ENCODE results near the gene SMIM35.

SMIM35 gene

DNA sequence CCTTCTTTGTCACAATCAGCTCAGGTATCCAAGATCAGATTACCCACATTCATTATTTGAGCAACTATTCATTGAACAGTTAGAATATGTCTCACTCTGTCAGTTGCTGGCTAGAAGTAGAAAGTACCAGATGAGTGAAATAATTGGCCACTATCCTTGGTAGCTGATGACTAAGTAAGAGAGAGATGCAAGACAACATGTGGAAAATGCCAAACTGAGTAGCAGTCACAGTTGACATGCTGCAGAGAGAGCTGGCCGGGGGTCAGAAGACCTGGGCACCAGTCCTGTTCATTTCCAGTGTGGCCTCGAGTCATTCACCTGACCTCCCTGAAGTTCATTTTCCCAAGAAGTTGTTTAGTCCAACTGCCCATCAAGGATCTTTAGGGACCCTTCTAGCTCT is 22.5 kb upstream of the SMIM35 start:
- no peak for DNase-seq (ENCODE audit: low read depth in 2 of 2)

DNA sequence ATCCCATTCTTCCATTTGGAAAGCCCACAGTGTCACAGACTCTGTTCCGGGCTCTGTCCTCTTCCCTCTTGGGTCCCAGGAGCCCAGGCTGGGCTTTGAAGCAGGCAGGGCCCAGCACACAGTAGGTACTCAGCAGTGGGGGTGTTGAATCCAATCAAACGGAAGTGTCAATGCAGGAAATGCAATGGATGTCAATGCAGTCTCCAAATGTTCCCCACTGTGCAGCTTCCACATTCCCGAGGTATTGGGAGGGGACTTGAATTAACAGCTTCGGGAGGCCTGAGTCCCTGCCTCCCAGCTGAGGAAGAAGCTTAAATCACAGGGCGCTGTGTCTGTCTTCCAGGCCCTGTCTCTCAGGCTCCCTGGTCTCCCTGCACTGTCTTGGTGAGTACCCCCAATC is 21.8 kb upstream of the SMIM35 start:
- DNase-seq (ENCODE audit: low read depth in 2 of 2): no peak

DNA sequence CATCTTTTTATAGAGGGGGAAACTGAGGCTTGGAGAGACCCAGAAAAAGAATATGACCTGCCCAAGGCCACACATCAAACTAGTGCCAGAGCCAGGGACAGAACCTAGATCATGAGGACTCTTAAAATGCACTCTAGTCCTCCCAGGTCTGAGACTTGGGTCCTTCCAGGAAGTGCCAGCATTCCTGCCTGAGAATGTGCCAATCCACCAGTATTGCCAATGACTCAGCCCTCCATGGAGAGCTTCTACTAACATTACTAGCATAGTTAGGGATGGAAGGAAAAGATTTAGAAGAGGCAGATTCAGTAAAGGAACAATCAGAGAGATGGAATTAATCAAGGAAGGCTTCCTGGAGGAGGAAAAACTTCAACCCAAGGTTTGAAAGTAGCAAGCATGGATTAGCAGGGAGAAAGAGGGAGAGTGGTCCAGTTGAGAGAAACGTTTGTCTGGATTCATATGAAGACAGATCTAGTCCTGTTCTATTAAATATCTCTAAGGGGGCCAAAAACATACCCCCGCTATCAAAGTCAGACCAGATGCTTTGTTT is 20.1 kb upstream of the SMIM35 start:
- DNase-seq (ENCODE audit: low read depth in 2 of 2): no peak

DNA sequence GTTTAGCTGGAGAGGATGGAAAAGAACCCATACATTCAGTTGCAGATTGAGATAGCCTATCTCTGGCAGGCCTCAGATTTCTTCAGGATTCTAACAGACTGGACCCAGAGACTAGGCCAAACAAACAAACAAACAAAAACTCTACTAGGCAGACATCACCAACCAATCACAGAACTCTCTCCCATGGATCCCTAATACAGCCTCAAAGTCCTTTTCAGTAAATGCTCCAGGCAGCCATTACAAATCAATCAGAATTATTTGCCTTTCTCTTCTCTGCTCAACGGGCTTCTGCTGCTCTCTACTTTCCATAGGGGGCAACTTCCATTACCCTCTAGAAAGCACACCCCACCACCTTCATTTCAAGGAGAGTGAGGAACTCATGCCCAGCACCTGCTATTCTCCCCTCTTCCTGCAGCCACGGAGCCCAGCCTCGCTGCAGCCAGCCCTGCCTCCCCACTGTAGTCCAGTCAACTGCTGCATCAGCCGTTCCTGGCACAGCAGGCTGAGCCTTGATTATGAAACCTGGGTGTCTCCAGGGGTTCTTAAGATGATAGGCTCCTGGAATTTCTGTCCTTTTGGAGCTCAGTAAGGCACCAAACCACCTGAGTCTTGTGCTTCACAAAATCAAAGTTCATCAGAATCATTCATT is 19.0 kb upstream of the SMIM35 start:
- DNase-seq (ENCODE audit: low read depth in 2 of 2): no peak

DNA sequence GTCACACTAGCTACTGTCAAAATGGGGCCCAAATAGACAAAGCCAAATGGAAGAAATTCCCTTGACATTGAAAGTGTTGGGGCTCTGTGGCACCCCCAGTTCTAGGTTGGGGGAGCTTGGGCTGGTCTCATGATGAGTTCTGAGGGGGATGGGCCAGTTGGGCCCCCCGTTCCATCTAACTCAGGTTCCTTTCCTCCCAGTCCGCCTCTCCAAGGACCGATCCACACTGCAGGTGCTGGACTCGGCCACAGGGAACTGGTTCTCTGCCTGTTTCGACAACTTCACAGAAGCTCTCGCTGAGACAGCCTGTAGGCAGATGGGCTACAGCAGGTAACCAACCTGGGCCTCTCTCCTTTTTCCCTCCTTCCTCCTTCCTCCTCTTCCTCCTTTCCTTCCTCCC is 17.7 kb upstream of the SMIM35 start:
- no peak for DNase-seq (ENCODE audit: low read depth in 2 of 2)

DNA sequence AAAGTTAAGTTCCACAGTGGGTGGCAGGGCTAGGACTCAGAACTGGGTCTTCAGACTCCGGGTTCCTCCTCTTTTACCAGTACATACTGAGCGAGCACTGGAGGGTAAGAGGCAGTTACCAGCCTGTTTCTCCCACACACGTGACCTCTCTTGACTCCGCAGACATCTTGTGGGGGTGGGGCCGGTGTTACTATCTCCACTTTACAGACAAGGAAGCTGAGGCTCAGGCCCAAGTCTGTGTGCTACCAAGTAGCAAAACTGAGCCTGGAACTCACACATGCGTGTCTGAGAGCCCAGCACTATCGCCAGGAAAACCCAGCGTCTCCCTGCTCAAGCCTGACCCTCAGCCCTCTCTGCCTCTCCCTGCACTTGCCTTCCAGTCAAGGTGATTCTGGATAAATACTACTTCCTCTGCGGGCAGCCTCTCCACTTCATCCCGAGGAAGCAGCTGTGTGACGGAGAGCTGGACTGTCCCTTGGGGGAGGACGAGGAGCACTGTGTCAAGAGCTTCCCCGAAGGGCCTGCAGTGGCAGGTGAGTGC is 16.0 kb upstream of the SMIM35 start:
- DNase-seq (ENCODE audit: low read depth in 2 of 2): no peak

DNA sequence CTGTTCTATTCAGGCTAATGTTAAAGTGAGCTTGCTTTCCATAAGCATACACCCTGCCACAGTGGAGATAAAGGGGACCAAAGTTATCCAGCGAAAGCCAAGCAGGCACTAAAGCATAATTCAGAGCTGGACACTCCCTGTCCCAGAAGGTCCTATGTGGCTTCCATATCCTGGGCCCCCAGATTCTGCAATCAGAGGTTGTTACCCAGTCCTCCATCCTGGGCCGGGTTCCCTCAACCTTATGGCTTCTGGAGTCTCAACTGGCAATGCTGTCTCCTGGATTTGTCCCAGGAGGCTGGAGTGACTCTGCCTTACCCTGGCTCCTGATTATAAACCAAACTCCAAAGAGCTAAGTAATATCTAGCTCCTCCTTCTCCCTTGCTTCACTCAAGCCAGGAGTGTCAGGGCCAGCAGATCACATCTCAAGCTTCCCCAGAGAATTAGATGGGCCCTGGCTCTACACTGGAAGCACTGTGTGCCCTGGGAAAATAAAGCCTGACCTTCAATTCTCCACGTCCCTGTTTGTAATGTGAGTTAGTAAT is 14.0 kb upstream of the SMIM35 start:
- no peak for DNase-seq (ENCODE audit: low read depth in 2 of 2)

DNA sequence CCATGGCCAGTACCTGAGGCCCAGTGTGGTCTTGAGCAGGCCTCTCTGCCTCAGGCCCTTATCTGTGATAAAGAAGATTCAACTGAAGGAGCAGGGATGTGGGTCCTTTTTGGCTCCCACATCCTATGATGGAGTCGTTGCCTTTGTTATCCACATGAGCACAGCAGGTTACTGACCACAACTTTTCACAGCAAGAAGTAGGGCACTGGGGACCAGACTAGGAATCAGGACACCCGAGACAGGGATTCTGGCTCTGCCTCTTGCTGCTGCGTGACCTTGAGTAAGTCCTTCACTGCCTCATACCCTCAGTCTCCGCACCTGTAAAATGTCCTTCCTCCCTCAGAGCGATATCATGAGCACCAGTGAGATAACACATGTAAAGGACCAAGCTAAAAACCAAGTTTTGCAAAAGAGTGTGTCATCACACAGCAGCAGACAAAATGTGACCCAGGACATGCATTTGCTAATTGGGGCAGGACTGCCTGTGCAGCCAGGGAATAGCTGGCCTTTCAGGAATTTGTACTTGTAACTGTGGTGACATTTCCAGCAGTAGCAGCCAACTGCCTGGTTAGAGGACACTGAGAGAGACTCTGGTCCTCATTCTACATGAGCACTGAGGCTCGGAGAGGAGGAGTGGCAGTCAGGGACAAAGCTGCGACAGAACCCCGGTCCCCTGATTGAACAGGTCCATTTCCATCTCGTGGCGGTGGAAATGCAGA is 13.2 kb upstream of the SMIM35 start:
- DNase-seq (ENCODE audit: low read depth in 2 of 2): no peak

DNA sequence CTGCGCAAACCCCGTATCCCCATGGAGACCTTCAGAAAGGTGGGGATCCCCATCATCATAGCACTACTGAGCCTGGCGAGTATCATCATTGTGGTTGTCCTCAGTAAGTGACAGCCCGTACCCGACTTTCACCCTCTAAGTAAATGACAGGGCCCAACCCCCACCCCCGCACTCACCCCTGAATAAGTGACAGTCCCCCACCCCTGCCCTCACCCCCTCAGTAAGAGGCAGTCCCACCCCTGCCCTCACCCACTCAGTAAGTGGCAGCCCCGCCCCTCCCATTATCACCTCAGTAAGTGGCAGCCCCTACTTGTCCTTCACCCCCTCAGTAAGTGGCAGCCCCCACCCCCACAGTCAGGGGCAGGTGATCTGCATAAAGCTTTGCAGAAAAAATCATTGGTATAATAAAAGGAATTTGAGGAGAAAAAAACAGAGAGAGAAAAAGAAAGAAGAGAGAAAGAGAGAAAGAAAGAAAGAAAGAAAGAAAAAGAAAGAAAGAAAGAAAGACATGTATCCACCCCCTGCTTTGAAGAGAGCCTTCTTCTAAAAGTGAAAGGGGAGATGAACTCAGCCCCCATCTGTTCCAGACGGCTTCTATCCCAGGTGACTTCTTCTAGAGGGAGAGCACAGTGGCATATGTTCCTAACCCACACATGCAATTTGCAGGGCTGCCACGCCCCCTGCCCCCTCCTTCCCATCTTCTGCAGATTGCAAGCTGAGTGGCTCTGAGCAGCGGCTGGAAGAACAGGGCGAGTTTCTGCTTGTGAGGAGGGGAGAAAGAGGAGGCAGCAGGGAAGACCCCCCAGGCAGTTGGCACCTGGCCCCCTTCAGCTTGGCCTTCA is 12.5 kb upstream of the SMIM35 start:
- DNase-seq (ENCODE audit: low read depth in 2 of 2): no peak

DNA sequence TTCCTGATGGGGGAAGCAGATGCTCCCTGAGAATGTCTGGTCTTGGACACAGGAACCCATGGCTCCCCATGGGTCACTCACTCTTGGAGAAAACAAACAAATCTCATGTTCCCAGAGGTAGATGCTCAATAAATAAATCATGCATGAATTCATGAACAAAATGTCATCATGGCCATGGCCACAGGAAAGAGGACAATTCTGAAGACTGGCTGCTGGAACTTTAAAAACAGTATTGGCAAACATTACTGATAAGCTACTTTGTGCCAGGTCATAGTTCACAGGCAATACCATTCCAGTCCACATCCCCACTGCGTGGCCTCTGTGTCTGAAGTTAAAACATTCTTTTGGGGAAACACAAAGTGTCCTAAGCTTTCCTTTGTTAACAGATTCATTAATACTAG is 9.2 kb upstream of the SMIM35 start:
- DNase-seq (ENCODE audit: low read depth in 2 of 2): no peak

DNA sequence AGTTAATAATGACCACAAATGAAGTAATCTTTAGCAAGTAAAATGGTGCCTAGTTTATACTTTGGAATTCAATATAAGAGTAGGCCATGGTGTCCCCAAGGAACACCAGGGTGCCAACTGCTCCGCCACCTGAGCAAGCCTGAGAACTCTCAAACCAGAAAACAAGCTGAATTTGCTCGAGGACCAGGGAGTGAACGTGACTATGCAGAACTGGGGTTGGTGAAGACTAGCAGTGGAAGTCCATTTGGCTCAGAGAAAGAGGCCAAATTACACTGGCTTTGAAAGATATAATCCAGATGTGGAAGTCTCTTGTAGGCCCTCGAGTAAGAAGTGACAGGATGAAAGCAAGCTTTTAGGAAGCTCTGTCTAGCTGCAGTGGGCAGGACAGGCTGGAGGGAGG is 8.7 kb upstream of the SMIM35 start:
- DNase-seq (ENCODE audit: low read depth in 2 of 2): no peak

DNA sequence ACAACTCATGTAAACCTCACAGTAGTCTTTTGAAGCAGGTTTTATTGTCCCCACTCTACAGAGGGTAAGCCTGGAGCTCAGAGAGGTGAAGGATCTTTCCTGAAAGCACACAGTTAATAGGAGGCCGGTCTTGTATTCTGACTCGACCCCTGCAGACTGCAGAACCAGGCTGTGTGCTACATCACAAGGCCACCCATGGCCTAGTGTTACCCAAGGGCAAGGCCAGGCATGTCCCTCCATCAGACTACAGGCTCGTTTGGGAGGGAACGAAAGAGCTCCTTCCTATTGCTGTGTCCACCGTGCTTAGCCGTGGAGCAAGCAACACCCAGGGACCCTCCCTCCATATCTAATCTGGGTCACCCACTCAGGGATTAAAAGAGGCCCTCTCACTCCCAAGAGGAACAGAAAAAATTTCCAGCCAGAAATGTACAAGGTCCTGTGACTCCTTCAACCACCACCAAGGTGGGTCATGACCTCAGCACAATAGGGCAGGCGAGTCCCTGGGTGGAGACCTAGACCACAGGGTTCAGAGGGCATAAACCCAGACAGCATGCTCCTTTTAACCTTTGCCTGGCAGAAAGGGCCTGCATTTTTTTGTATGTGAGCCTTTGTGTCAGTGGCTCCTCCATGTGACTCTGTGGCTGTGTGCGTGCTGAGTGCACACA is 6.3 kb upstream of the SMIM35 start:
- DNase-seq (ENCODE audit: low read depth in 2 of 2): no peak

DNA sequence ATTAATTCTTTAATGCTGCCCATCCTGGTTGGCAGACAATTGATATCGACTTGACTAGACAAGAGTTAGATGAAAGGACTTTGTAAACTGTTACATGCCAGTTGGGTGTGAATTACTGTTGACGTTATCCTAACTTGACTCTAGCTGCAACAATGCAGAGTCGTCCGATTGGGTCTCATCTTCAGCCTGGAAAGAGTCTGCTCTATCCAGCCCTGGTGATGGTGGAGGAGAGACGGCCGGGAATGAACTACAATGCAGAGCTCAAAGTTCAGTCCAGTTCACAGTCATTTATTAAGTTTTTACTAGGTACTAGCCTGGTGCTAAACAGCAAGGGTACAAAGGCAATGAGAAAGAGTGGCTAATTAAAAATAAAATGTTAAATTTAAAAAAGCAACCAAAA is 4.9 kb upstream of the SMIM35 start:
- no peak for DNase-seq (ENCODE audit: low read depth in 2 of 2)

DNA sequence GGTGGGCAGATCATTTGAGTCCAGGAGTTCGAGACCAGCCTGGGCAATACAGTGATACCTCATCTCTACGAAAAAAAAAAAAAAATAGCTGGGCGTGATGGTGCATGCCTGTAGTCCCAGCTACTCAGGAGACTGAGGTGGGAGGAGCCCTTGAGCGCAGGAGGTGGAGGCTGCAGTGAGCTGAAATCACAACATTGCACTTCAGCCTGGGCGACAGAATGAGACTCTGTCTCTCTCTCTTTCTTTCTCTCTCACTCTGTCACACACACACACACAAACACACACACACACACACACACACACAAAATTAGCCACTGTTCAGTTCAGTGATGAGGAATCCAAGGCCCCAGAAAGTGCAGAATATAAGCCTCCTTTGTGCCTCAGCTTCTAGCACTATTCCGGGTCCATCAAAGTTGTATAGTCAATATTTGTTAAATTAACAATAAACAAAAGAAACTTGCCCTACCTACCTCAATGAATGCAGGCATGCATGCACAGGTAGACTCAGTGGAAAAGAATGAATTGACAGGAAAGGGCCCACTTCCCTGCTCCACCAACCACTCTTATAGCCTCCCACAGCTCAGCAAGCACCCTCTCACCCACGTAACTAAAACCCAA is 3.9 kb upstream of the SMIM35 start:
- DNase-seq (ENCODE audit: low read depth in 2 of 2): no peak

DNA sequence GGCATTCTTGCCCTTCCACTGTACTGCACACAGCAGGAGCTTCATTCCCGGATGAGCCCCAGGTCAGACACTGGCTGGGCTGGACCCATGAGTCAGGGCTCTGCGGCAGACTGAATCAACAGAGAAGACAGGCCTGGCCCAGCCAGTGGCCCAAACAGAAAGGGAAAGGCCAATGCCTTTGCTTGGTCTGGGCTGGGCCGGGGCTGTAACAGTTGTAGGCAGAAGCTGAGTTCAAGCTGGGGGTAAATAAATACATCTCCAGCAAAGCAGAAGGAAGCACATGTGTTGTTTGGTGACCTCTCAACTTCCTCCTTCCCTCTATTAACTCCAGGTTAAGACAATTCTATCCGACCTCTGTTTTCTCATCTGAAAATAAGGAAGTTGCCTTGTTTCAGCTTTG is 1.8 kb upstream of the SMIM35 start:
- no peak for DNase-seq (ENCODE audit: low read depth in 2 of 2)

DNA sequence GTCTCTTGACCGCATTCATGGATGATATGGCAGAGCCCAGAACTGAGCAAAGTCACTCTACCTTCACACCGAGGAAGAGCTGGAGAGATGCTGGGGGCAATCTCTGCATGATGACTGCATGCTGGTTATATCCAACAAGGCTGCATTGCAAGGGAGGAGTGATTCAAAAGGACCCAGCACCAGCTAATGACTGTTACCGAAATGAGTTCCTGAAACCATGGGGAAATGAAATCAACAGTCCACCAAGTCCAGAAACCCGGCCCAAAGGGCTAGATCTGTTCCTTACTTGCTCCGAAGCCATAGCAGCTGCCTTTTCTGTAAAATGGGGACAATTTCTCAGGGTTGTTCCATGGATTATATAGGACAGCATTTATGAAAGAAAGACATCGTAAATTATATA is 1.2 kb upstream of the SMIM35 start:
- DNase-seq (ENCODE audit: low read depth in 2 of 2): no peak

DNA sequence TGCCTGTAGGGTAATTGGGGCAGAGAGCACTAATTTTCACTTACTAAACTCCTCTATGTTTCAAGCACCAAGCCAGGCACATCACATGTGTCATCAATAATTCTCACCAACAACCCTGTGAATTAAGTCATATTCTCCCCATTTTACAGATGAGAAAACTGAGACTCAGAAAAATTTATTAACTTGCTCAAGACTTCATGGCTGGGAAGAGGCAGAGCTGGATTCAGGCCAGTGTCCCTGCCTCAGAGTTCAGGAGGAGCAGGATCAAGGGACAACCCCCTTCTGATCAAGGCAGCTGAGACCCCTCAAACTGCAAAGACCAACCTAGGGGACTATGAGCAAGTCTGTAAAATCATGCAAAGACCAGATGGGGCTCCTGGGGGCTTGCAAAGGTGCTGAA is 2.1 kb downstream of the SMIM35 start:
- DNase-seq (ENCODE audit: low read depth in 2 of 2): no peak

DNA sequence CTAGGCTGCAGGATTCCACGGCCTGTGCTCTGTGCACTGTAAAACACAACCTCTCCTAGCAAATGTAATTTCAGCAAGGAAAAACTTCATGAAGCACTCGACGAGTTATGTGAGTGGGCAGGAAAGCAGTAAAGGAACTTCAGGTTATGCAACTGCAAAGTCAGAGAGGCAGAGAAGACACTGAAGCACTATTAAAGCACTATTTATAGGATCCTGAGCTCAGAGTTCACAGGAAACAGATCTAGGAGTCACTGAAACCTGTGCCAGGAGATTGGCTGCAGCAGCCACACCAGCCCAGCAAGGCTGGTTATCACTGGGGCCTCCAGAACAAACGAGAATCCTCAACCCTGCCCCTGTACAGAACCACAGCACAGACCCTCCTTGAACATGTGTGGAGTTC is 2.5 kb downstream of the SMIM35 start:
- no peak for DNase-seq (ENCODE audit: low read depth in 2 of 2)

DNA sequence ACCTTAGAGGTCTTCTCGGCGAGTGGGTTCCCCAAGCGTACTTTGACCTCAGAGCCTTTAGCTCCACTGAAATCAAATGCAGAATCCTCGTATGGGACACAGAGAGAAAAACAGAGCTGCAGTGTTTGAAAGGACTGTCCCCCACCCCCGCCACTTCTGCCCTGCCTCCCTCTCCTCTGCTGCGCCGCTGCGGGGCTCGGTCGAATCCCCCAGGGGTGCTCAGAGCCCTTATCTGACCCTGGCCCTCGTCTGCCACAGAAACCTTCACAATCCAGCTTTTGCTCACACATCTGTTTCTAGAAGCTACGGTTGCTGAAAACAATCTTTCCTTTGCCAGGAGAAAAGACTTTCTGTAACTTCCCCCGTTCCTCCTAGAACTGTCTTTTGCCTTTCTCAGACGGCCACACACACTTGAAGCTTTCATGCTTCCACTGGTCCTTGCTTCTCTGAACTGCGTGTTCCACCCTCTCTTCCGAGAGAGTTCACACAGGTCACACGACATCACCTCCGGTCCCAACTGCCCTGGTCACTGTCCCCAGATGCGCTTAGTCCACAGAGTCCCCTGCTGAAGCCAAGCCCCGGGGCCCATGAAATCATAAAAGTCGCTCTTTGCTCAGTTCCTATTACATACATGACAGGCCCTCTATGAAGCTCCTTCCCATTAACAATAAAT is 3.7 kb downstream of the SMIM35 start:
- DNase-seq (ENCODE audit: low read depth in 2 of 2): no peak

DNA sequence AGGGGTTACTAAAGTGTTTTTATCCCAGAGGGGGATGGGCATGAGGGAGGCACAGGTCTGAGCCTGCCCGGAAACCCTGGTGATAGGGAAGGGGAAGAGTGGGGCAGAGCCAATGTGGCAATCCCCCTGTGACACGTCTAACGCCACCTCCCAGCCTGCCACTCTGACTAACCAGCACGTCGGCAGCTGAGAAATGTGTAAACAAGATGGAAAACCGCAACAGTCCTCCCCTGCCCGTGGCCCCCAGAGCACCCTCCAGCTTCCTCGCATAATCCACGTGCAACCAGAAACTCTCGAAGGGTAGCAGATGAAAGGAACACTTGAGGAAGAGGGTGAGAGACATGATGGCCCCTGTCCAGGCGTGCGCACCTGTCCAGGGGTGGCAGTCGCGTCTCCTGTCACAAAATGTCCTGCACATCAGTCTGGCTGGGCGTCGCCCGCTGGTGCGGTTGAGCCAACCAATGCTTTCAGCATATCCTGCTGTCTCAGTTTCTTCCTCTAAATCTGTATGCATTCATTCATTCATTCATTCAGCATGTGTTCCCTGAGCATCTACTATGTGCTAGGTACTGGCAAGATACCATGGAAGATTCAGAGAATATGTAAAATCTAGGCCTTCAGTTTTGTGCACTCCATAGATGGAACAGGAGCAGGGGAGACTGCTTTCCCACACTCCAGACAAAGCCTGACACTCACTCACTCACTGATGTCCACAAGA is 5.4 kb downstream of the SMIM35 start:
- no peak for DNase-seq (ENCODE audit: low read depth in 2 of 2)

Data from activated CD4-positive, alpha-beta T cell treated with anti-CD3 and anti-CD28 coated beads for 24 hours (primary cell).